NCI-H1436 (cell line): ENCODE measurements around the gene PLPPR5.
"Not testable (repeated sequence)": the region's sequence is repeated elsewhere in the genome, so short reads cannot be mapped to it uniquely, and the experiment has no call there.

Experiments
- DNase-seq: peaks from one replicate; lab custom pipeline; 2025; lab: John Stamatoyannopoulos, UW

Gene PLPPR5

GRCh38 chr1:98919211-98919610, 85.5 kb downstream of the PLPPR5 start:
- DNase-seq, result no peak

GRCh38 chr1:98914547-98914946, 90.1 kb downstream of the PLPPR5 start:
- no peak for DNase-seq

GRCh38 chr1:98910827-98911226, 93.8 kb downstream of the PLPPR5 start:
- DNase-seq, result no peak

GRCh38 chr1:98908980-98909379, 95.7 kb downstream of the PLPPR5 start:
- no peak for DNase-seq

GRCh38 chr1:98906809-98907208, 97.9 kb downstream of the PLPPR5 start:
- no peak for DNase-seq

- DNase-seq, result no peak
Measured at GRCh38 chr1:98906361-98906760, 98.3 kb downstream of the PLPPR5 start.

GRCh38 chr1:98904684-98905083, 100.0 kb downstream of the PLPPR5 start:
- no peak for DNase-seq

- no peak for DNase-seq
Measured at GRCh38 chr1:98903726-98904125, 100.9 kb downstream of the PLPPR5 start.

GRCh38 chr1:98903261-98903660, 101.4 kb downstream of the PLPPR5 start:
- no peak for DNase-seq

- no peak for DNase-seq
Measured at GRCh38 chr1:98898940-98899339, 105.7 kb downstream of the PLPPR5 start.

GRCh38 chr1:98897479-98897878, 107.2 kb downstream of the PLPPR5 start:
- no peak for DNase-seq

- DNase-seq, result no peak
Measured at GRCh38 chr1:98896711-98897445, 107.8 kb downstream of the PLPPR5 start.

- no peak for DNase-seq
Measured at GRCh38 chr1:98893371-98893770, 111.3 kb downstream of the PLPPR5 start.

- DNase-seq, result no peak
Measured at GRCh38 chr1:98888869-98889268, 115.8 kb downstream of the PLPPR5 start.

- DNase-seq, result no peak
Measured at GRCh38 chr1:98887507-98887906, 117.2 kb downstream of the PLPPR5 start.

GRCh38 chr1:98884864-98885263, 119.8 kb downstream of the PLPPR5 start:
- DNase-seq, result no peak

- DNase-seq, result no peak
Measured at GRCh38 chr1:98881901-98882300, 122.8 kb downstream of the PLPPR5 start.

GRCh38 chr1:98881234-98881633, 123.4 kb downstream of the PLPPR5 start:
- DNase-seq, result not testable (repeated sequence)

GRCh38 chr1:98874828-98875227, 129.8 kb downstream of the PLPPR5 start:
- no peak for DNase-seq

- no peak for DNase-seq
Measured at GRCh38 chr1:98870959-98871903, 133.4 kb downstream of the PLPPR5 start.

- DNase-seq, result no peak
Measured at GRCh38 chr1:98865796-98866195, 138.9 kb downstream of the PLPPR5 start.

- DNase-seq, result no peak
Measured at GRCh38 chr1:98860329-98860728, 144.3 kb downstream of the PLPPR5 start.

- DNase-seq, result no peak
Measured at GRCh38 chr1:98854137-98854536, 150.5 kb downstream of the PLPPR5 start.
